Activated T-helper 2 cell treated with anti-CD3 and anti-CD28 coated beads, Interferon-gamma antibody, Interleukin-2, Interleukin-4, amounts not matched to agents 10 μg/mL and 5 μg/mL and 100 μg/mL, durations not matched to agents 14 hours and 24 hours and 36 hours (primary cell): Measurements from ENCODE around the gene ZNF19. TPM values are rescaled to one million over a fixed set of nuclear protein-coding genes. Genes with fewer than 3 reads are reported as not detected.

Experiments used
- DNase-seq: peaks from one replicate; pipeline ENCODE4 v3.0.0; 2021; ENCODE audit warnings: low spot score
- H3K27ac Mint-ChIP-seq: one replicate; pipeline ENCODE4 v1.8.0; 2021; ENCODE audit warnings: mixed read lengths
- H3K27me3 Mint-ChIP-seq: one replicate; pipeline ENCODE4 v1.8.0; 2021; ENCODE audit warnings: low read depth, mixed read lengths
- H3K36me3 Mint-ChIP-seq: one replicate; pipeline ENCODE4 v1.8.0; 2021; ENCODE audit warnings: low read depth, mixed read lengths
- H3K4me1 Mint-ChIP-seq: one replicate; pipeline ENCODE4 v1.8.0; 2021; ENCODE audit warnings: low read depth, mixed read lengths
- H3K4me3 Mint-ChIP-seq: one replicate; pipeline ENCODE4 v1.8.0; 2021; ENCODE audit warnings: low read depth, mild to moderate bottlenecking, moderate library complexity, mixed read lengths
- H3K9me3 Mint-ChIP-seq: one replicate; pipeline ENCODE4 v1.8.0; 2021; ENCODE audit warnings: mixed read lengths
- intact Hi-C: fragments of 100-400 bp; cut with micrococcal nuclease; formaldehyde crosslinking; loops from one replicate; pipeline ENCODE4 v1.15.1; 2023
- total RNA-seq: library from RNA; stranded (reverse); gene quantifications from 2 replicates; pipeline ENCODE4 v1.2.3, GENCODE V29; 2022

ZNF19 gene
- total RNA-seq, 1 donor from 2014 or later, result 2.1 TPM

GRCh38 chr16:71480956-71481355 lies 8.2 kb downstream of the ZNF19 start:
- peaks cover 17% of the 10 kb centered on the region for H3K4me1 Mint-ChIP-seq
- intact Hi-C loops, result no loop called here
- H3K36me3 Mint-ChIP-seq, result no peaks in the 10 kb centered on the region
- no peak overlapping the region for H3K4me3 Mint-ChIP-seq
- H3K27me3 Mint-ChIP-seq, result no peaks in the 10 kb centered on the region
- no peak overlapping the region for H3K27ac Mint-ChIP-seq
- no peaks in the 10 kb centered on the region for H3K9me3 Mint-ChIP-seq
- no peak for DNase-seq

GRCh38 chr16:71479420-71479819 lies 9.7 kb downstream of the ZNF19 start:
- Mint-ChIP-seq H3K27me3 (no peaks in the 10 kb centered on the region), H3K9me3 (no peaks in the 10 kb centered on the region), H3K27ac (no peak overlapping the region), H3K4me1 (peaks cover 12% of the 10 kb centered on the region), H3K36me3 (no peaks in the 10 kb centered on the region), H3K4me3 (no peak overlapping the region)
- no peak for DNase-seq
- intact Hi-C loops, result no loop called here

- Mint-ChIP-seq H3K9me3 (no peaks in the 10 kb centered on the region), H3K27ac (no peak overlapping the region), H3K27me3 (no peaks in the 10 kb centered on the region), H3K4me3 (no peak overlapping the region), H3K4me1 (peaks cover 3% of the 10 kb centered on the region), H3K36me3 (no peaks in the 10 kb centered on the region)
- intact Hi-C loops, result no loop called here
- DNase-seq, result no peak
These were observed 12.5 kb downstream of the ZNF19 start for GRCh38 chr16:71476457-71477124.

- Mint-ChIP-seq H3K9me3 (no peaks in the 10 kb centered on the region), H3K27me3 (no peaks in the 10 kb centered on the region), H3K27ac (no peak overlapping the region), H3K36me3 (no peaks in the 10 kb centered on the region), H3K4me3 (no peak overlapping the region), H3K4me1 (peaks cover 3% of the 10 kb centered on the region)
- intact Hi-C loops, result no loop called here
- no peak for DNase-seq
These were observed 14.3 kb downstream of the ZNF19 start for GRCh38 chr16:71474864-71475263.

GRCh38 chr16:71473891-71474290 lies 15.2 kb downstream of the ZNF19 start:
- intact Hi-C loops, result no loop called here
- peaks cover 3% of the 10 kb centered on the region for H3K4me1 Mint-ChIP-seq
- DNase-seq, result no peak
- no peak overlapping the region for H3K27ac Mint-ChIP-seq
- no peak overlapping the region for H3K4me3 Mint-ChIP-seq
- no peaks in the 10 kb centered on the region for H3K36me3 Mint-ChIP-seq
- H3K9me3 Mint-ChIP-seq, result no peaks in the 10 kb centered on the region
- no peaks in the 10 kb centered on the region for H3K27me3 Mint-ChIP-seq

GRCh38 chr16:71472931-71473330 lies 16.2 kb downstream of the ZNF19 start:
- peaks cover 3% of the 10 kb centered on the region for H3K4me1 Mint-ChIP-seq
- DNase-seq, result no peak
- H3K27me3 Mint-ChIP-seq, result no peaks in the 10 kb centered on the region
- H3K9me3 Mint-ChIP-seq, result no peaks in the 10 kb centered on the region
- intact Hi-C loops, result no loop called here
- H3K27ac Mint-ChIP-seq, result no peak overlapping the region
- H3K36me3 Mint-ChIP-seq, result no peaks in the 10 kb centered on the region
- H3K4me3 Mint-ChIP-seq, result no peak overlapping the region

GRCh38 chr16:71472051-71472450 lies 17.1 kb downstream of the ZNF19 start:
- H3K27me3 Mint-ChIP-seq, result no peaks in the 10 kb centered on the region
- no peak overlapping the region for H3K27ac Mint-ChIP-seq
- no peak overlapping the region for H3K4me3 Mint-ChIP-seq
- DNase-seq, result no peak
- H3K4me1 Mint-ChIP-seq, result peaks cover 3% of the 10 kb centered on the region
- intact Hi-C loops, result no loop called here
- no peaks in the 10 kb centered on the region for H3K9me3 Mint-ChIP-seq
- H3K36me3 Mint-ChIP-seq, result no peaks in the 10 kb centered on the region

- H3K4me3 Mint-ChIP-seq, result no peak overlapping the region
- no peak overlapping the region for H3K27ac Mint-ChIP-seq
- no peaks in the 10 kb centered on the region for H3K9me3 Mint-ChIP-seq
- DNase-seq, result peak; percentile 11
- no peaks in the 10 kb centered on the region for H3K4me1 Mint-ChIP-seq
- no peaks in the 10 kb centered on the region for H3K27me3 Mint-ChIP-seq
- H3K36me3 Mint-ChIP-seq, result no peaks in the 10 kb centered on the region
- intact Hi-C loops, result no loop called here
These were observed 21.3 kb downstream of the ZNF19 start for GRCh38 chr16:71467810-71468209.

GRCh38 chr16:71464231-71464630 lies 24.9 kb downstream of the ZNF19 start:
- no peaks in the 10 kb centered on the region for H3K36me3 Mint-ChIP-seq
- no peak overlapping the region for H3K27ac Mint-ChIP-seq
- no peaks in the 10 kb centered on the region for H3K27me3 Mint-ChIP-seq
- no peaks in the 10 kb centered on the region for H3K9me3 Mint-ChIP-seq
- intact Hi-C loops, result no loop called here
- H3K4me3 Mint-ChIP-seq, result no peak overlapping the region
- H3K4me1 Mint-ChIP-seq, result peaks cover 6% of the 10 kb centered on the region
- no peak for DNase-seq

- peak; percentile 68 for DNase-seq
- Mint-ChIP-seq H3K36me3 (no peaks in the 10 kb centered on the region), H3K9me3 (no peaks in the 10 kb centered on the region), H3K27ac (peak within 1 kb of the TSS; percentile 49), H3K27me3 (no peaks in the 10 kb centered on the region), H3K4me3 (peak within 1 kb of the TSS; percentile 82), H3K4me1 (peaks cover 6% of the 10 kb centered on the region)
- intact Hi-C loops, result loop anchor here (1.0 kb wide), 1 partner anchor 22 kb away; no protein-coding TSS in a partner anchor
These were observed 27.2 kb downstream of the ZNF19 start, which contains the start of gene ZNF23 for GRCh38 chr16:71461686-71462648. TSS of gene ZNF23 (minus strand) at chr16:71462247. CDS start at chr16:71456796, 5,451 bp downstream.

GRCh38 chr16:71460941-71461340 lies 28.2 kb downstream of the ZNF19 start:
- Mint-ChIP-seq H3K27me3 (no peaks in the 10 kb centered on the region), H3K36me3 (peaks cover 6% of the 10 kb centered on the region), H3K9me3 (no peaks in the 10 kb centered on the region)

GRCh38 chr16:71460236-71460635 lies 28.9 kb downstream of the ZNF19 start:
- Mint-ChIP-seq H3K4me3 (peak overlapping the region; percentile 23), H3K27ac (no peak overlapping the region), H3K4me1 (peaks cover 6% of the 10 kb centered on the region), H3K36me3 (peaks cover 7% of the 10 kb centered on the region), H3K9me3 (no peaks in the 10 kb centered on the region), H3K27me3 (no peaks in the 10 kb centered on the region)
- no peak for DNase-seq
- intact Hi-C loops, result no loop called here

More at GRCh38 chr16:71460941-71461340, 28.2 kb downstream of the ZNF19 start:
- intact Hi-C loops, result no loop called here
- H3K27ac Mint-ChIP-seq, result no peak overlapping the region
- DNase-seq, result no peak
- peaks cover 6% of the 10 kb centered on the region for H3K4me1 Mint-ChIP-seq
- peak overlapping the region; percentile 82 for H3K4me3 Mint-ChIP-seq

- H3K9me3 Mint-ChIP-seq, result peaks cover 5% of the 10 kb centered on the region
These were observed 29.6 kb downstream of the ZNF19 start for GRCh38 chr16:71459510-71459909.

More at GRCh38 chr16:71459510-71459909, 29.6 kb downstream of the ZNF19 start:
- Mint-ChIP-seq H3K27me3 (no peaks in the 10 kb centered on the region), H3K36me3 (peaks cover 14% of the 10 kb centered on the region), H3K27ac (no peak overlapping the region), H3K4me3 (no peak overlapping the region), H3K4me1 (peaks cover 6% of the 10 kb centered on the region)
- intact Hi-C loops, result no loop called here
- no peak for DNase-seq
